Thyroid gland (tissue), 4 donors: Measurements from ENCODE around the gene ABCF1. TPM values are rescaled to one million over a fixed set of nuclear protein-coding genes. Genes with fewer than 3 reads are reported as not detected.

ENCODE experiments used
- DNase-seq, 2 donors: peaks; one replicate each; pipeline ENCODE4 v3.0.0-alpha.2; 2019
- H3K27ac ChIP-seq, 3 donors: fragments of 200-600 bp; sonication (generic); 1 replicate in 2 of 3; 2 replicates in 1 of 3; pipeline ENCODE4 v1.5.1; 2016 to 2019; ENCODE audit warnings: mild to moderate bottlenecking in 1 of 3, moderate library complexity in 1 of 3
- H3K27me3 ChIP-seq: fragments of 200-600 bp; sonication (generic); one replicate; pipeline ENCODE4 v1.5.1; 2019
- H3K36me3 ChIP-seq, 2 donors: fragments of 200-600 bp; sonication (generic); one replicate each; pipeline ENCODE4 v1.5.1; 2016 to 2019
- H3K4me1 ChIP-seq, 2 donors: fragments of 200-600 bp; sonication (generic); one replicate each; pipeline ENCODE4 v1.5.1; 2017 to 2019
- H3K4me3 ChIP-seq, 3 donors: fragments of 200-600 bp; sonication (generic); replicated peaks in 1 of 3; 1 replicate in 2 of 3; 2 replicates in 1 of 3; pipeline ENCODE4 v1.5.1; 2016; ENCODE audit warnings: mild to moderate bottlenecking in 1 of 3
- H3K9me3 ChIP-seq: fragments of 200-600 bp; sonication (generic); one replicate; pipeline ENCODE4 v1.5.1; 2017
- POLR2A ChIP-seq, 2 donors: fragments of 450-650 bp; IDR thresholded peaks; one replicate each; pipeline ENCODE4 v1.6.1; 2017; ENCODE audit warnings: antibody characterized with exemption in 2 of 2, mild to moderate bottlenecking in 2 of 2, moderate library complexity in 1 of 2
- WGBS, 2 donors: methylation state at CpG; one replicate each; pipeline ENCODE4 v1.1.5; 2017; 5-methylcytosine and 5-hydroxymethylcytosine counted together
- intact Hi-C: fragments of 100-400 bp; cut with DNase I; formaldehyde crosslinking; loops from one replicate; pipeline ENCODE4 v1.15.1; 2023
- total RNA-seq, 4 donors: library from RNA; depleted of rRNA; stranded (reverse); fragments of >200 nt; gene quantifications; one replicate each; pipeline ENCODE4 v1.2.3, GENCODE V29; 2016
- TF ChIP-seq, protein P1 (sequence below), 6 experiments: fragments of 200-600 bp in 3 of 6; fragments of 450-650 bp in 3 of 6; sonication (generic) in 3 of 6; IDR thresholded peaks; one replicate each; pipeline ENCODE4 v1.5.1; 2016 to 2019; ENCODE audit warnings: antibody characterized with exemption in 6 of 6, mild to moderate bottlenecking in 2 of 6, inconsistent platforms in 1 of 6, moderate library complexity in 1 of 6

The ABCF1 gene
- total RNA-seq, 4 donors from 2014 or later, result 41.4 to 47.1 (median 43.5) TPM

- WGBS, 2 donors, result 97 to 99% methylated on average over 8 of the region's 8 CpGs
- no peak for DNase-seq
- no peak for TF ChIP-seq POLR2A (IDR thresholded peaks at IDR 0.05)
- TF ChIP-seq, protein P1, sequence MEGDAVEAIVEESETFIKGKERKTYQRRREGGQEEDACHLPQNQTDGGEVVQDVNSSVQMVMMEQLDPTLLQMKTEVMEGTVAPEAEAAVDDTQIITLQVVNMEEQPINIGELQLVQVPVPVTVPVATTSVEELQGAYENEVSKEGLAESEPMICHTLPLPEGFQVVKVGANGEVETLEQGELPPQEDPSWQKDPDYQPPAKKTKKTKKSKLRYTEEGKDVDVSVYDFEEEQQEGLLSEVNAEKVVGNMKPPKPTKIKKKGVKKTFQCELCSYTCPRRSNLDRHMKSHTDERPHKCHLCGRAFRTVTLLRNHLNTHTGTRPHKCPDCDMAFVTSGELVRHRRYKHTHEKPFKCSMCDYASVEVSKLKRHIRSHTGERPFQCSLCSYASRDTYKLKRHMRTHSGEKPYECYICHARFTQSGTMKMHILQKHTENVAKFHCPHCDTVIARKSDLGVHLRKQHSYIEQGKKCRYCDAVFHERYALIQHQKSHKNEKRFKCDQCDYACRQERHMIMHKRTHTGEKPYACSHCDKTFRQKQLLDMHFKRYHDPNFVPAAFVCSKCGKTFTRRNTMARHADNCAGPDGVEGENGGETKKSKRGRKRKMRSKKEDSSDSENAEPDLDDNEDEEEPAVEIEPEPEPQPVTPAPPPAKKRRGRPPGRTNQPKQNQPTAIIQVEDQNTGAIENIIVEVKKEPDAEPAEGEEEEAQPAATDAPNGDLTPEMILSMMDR (IDR thresholded peaks at IDR 0.05), result no peak
- Histone ChIP-seq H3K9me3 (no peaks in the 10 kb centered on the region), H3K4me1 (peaks cover 0 to under 1% of the 10 kb centered on the region in 2 donors), H3K27ac (no peak overlapping the region), H3K27me3 (no peaks in the 10 kb centered on the region), H3K36me3 (peaks cover 51 to 57% of the 10 kb centered on the region in 2 donors), H3K4me3 (no peak overlapping the region)
- intact Hi-C loops, result no loop called here
Measured at GRCh38 chr6:30578051-30578450, 6.8 kb downstream of the ABCF1 start.

DNA sequence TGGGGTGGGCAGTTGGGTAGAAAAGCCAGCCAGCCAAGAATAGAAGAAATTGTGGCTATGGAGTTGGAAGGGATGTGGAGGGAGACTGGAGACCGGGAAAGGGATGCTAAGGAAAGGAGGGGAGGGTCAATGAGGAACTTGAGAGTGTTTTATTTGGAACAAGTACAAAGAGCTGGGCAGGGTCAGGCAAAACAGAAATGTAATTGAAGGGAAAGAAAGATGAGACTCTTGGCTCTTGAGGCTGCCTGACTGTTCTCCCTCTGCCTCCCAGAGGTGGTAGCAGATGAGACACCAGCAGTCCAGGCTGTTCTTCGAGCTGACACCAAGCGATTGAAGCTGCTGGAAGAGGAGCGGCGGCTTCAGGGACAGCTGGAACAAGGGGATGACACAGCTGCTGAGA is 12.7 kb downstream of the ABCF1 start:
- no peaks in the 10 kb centered on the region for H3K9me3 ChIP-seq
- 93 to 94% methylated on average over 5 of the region's 5 CpGs for WGBS, 2 donors
- no peak for DNase-seq
- H3K36me3 ChIP-seq, result peaks cover 84 to 95% of the 10 kb centered on the region in 2 donors
- no peak overlapping the region for H3K4me3 ChIP-seq
- H3K27ac ChIP-seq, result no peak overlapping the region
- H3K27me3 ChIP-seq, result no peaks in the 10 kb centered on the region
- no peaks in the 10 kb centered on the region for H3K4me1 ChIP-seq
- intact Hi-C loops, result no loop called here
- TF ChIP-seq, protein P1 (IDR thresholded peaks at IDR 0.05), result no peak
- no peak for TF ChIP-seq POLR2A (IDR thresholded peaks at IDR 0.05)

- intact Hi-C loops, result no loop called here
Measured at GRCh38 chr6:30589754-30590358, 18.6 kb downstream of the ABCF1 start.

DNA sequence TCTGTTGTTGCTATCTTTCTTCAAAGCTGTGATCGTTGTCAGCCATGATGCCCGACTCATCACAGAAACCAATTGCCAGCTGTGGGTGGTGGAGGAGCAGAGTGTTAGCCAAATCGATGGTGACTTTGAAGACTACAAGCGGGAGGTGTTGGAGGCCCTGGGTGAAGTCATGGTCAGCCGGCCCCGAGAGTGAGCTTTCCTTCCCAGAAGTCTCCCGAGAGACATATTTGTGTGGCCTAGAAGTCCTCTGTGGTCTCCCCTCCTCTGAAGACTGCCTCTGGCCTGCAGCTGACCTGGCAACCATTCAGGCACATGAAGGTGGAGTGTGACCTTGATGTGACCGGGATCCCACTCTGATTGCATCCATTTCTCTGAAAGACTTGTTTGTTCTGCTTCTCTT is 19.3 kb downstream of the ABCF1 start:
- WGBS, 2 donors, result 73 to 81% methylated on average over 7 to 8 of the region's 8 CpGs
- peak overlapping the region; percentile 36 to 73 (median 42) for H3K27ac ChIP-seq

More at GRCh38 chr6:30589754-30590358, 18.6 kb downstream of the ABCF1 start:
- 92 to 94% methylated on average over 10 to 15 of the region's 15 CpGs for WGBS, 2 donors
- H3K9me3 ChIP-seq, result no peaks in the 10 kb centered on the region
- peaks cover 53 to 74% of the 10 kb centered on the region in 2 donors for H3K36me3 ChIP-seq
- no peak overlapping the region for H3K4me3 ChIP-seq
- H3K4me1 ChIP-seq, result peaks cover 6 to 7% of the 10 kb centered on the region in 2 donors
- no peaks in the 10 kb centered on the region for H3K27me3 ChIP-seq
- peak overlapping the region in 1 of 3 donors; percentile 42 for H3K27ac ChIP-seq
- DNase-seq, result no peak
- TF ChIP-seq, protein P1 (IDR thresholded peaks at IDR 0.05), result no peak

GRCh38 chr6:30591008-30591407 is 19.8 kb downstream of the ABCF1 start:
- 10 to 32% methylated on average over 1 of the region's 1 CpG for WGBS, 2 donors
- Histone ChIP-seq H3K27ac (peak overlapping the region; percentile 36 to 73 (median 42)), H3K9me3 (no peaks in the 10 kb centered on the region), H3K36me3 (peaks cover 41 to 63% of the 10 kb centered on the region in 2 donors), H3K4me1 (peaks cover 6 to 7% of the 10 kb centered on the region in 2 donors), H3K4me3 (no peak overlapping the region), H3K27me3 (no peaks in the 10 kb centered on the region)
- intact Hi-C loops, result no loop called here
- peak; percentile 54 to 68 for DNase-seq
- no peak for TF ChIP-seq POLR2A (IDR thresholded peaks at IDR 0.05)
- TF ChIP-seq, protein P1 (IDR thresholded peaks at IDR 0.05), result no peak

More for the DNA sequence above, 19.3 kb downstream of the ABCF1 start:
- Histone ChIP-seq H3K27me3 (no peaks in the 10 kb centered on the region), H3K9me3 (no peaks in the 10 kb centered on the region), H3K4me1 (peaks cover 6 to 7% of the 10 kb centered on the region in 2 donors), H3K36me3 (peaks cover 46 to 68% of the 10 kb centered on the region in 2 donors), H3K4me3 (no peak overlapping the region)
- intact Hi-C loops, result no loop called here
- no peak for DNase-seq
- no peak for TF ChIP-seq POLR2A (IDR thresholded peaks at IDR 0.05)
- TF ChIP-seq, protein P1 (IDR thresholded peaks at IDR 0.05), result no peak
